Vagina (tissue), 2 donors: ENCODE data around the gene VDAC2.

ENCODE experiments used
- POLR2A ChIP-seq, 2 donors: fragments of 450-650 bp; IDR thresholded peaks; one replicate each; pipeline ENCODE4 v1.6.1; 2017; ENCODE audit warnings: antibody characterized with exemption in 2 of 2, mild to moderate bottlenecking in 2 of 2, moderate library complexity in 2 of 2
- POLR2AphosphoS5 ChIP-seq, 2 donors: sonication (generic); formaldehyde crosslinking; IDR thresholded peaks; one replicate each; pipeline ENCODE4 v1.9.0; 2017; ENCODE audit warnings: antibody characterized with exemption in 2 of 2, mild to moderate bottlenecking in 2 of 2, low read depth in 1 of 2; ENCODE audit not compliant: insufficient read depth in 1 of 2
- TF ChIP-seq, protein P1 (sequence below), 3 experiments: fragments of 450-650 bp in 2 of 3; fragments of 200-600 bp in 1 of 3; sonication (generic) in 1 of 3; IDR thresholded peaks; one replicate each; pipeline ENCODE4 v1.5.1; 2017 to 2019; ENCODE audit warnings: antibody characterized with exemption in 3 of 3, mild to moderate bottlenecking in 2 of 3, moderate library complexity in 2 of 3

DNA sequence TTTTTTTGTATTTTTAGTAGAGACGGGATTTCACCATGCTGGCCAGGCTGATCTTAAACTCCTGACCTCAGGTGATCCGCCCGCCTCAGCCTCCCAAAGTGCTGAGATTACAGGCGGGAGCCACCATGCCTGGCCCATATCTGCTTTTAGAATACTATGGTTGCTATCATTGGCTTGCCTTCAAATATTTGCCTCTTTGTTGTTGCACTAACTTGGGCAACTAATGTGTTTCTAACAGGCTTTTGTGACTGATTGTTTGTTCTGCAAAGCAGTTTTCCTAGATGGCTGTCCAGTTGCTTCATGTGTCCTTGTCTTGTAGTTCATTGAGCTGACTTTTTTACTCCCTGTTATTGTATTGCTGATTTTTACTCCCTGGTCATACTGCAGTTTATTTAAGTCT, 9.7 kb downstream of the VDAC2 start:
- no peak for TF ChIP-seq POLR2AphosphoS5 (IDR thresholded peaks at IDR 0.05; ENCODE audit: insufficient read depth in 1 of 2, low read depth in 1 of 2)
- TF ChIP-seq, protein P1, sequence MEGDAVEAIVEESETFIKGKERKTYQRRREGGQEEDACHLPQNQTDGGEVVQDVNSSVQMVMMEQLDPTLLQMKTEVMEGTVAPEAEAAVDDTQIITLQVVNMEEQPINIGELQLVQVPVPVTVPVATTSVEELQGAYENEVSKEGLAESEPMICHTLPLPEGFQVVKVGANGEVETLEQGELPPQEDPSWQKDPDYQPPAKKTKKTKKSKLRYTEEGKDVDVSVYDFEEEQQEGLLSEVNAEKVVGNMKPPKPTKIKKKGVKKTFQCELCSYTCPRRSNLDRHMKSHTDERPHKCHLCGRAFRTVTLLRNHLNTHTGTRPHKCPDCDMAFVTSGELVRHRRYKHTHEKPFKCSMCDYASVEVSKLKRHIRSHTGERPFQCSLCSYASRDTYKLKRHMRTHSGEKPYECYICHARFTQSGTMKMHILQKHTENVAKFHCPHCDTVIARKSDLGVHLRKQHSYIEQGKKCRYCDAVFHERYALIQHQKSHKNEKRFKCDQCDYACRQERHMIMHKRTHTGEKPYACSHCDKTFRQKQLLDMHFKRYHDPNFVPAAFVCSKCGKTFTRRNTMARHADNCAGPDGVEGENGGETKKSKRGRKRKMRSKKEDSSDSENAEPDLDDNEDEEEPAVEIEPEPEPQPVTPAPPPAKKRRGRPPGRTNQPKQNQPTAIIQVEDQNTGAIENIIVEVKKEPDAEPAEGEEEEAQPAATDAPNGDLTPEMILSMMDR (IDR thresholded peaks at IDR 0.05), result no peak
- TF ChIP-seq POLR2A (IDR thresholded peaks at IDR 0.05), result no peak
